ENCODE data around the gene GALNT3. TPM values are rescaled to one million over a fixed set of nuclear protein-coding genes. Genes with fewer than 3 reads are reported as not detected.

The GALNT3 gene
- total and polyA plus RNA-seq, 9 of the 15 experiments (the other 6 are each of a cell fraction or from before 2014, with no cell fraction given): 0.03 to 0.29 (median 0.06) TPM; not detected in 6

- TF ChIP-seq ZNF197 (CRISPR knock-in tag; IDR thresholded peaks at IDR 0.05; ENCODE audit: low read depth): no peak
- no peak for TF ChIP-seq RNF2 (IDR thresholded peaks at IDR 0.05)
- no peak for TF ChIP-seq MTA2 (IDR thresholded peaks at IDR 0.05; ENCODE audit: low read depth)
- no peak for TF ChIP-seq KDM4B (IDR thresholded peaks at IDR 0.05; ENCODE audit: borderline replicate concordance in 2 of 2, low read depth in 1 of 2)
Observed at GRCh38 chr2:165833156-165833555, 39.1 kb upstream of the GALNT3 start (continued).

- ATAC-seq (no peak), FAIRE-seq (no peak), DNase-seq (ENCODE audit: extremely low read depth in 1 of 4, low spot score in 3 of 4) (no peak)
- Histone ChIP-seq H2AFZ (ENCODE audit: low read depth, low read length) (no peak overlapping the region), H3K4me1 (replicated peaks in 1 of 2; ENCODE audit: control insufficient read depth in 2 of 2, insufficient read depth in 2 of 2, low read length in 2 of 2) (no peaks in the 10 kb centered on the region), H3K4me3 (no peak overlapping the region), H3K79me2 (ENCODE audit: control insufficient read depth, insufficient read depth, low read length) (no peaks in the 10 kb centered on the region), H3K9me1 (ENCODE audit: control insufficient read depth, insufficient read depth, low read length) (no peaks in the 10 kb centered on the region), H3K36me3 (ENCODE audit: control insufficient read depth, insufficient read depth, low read length) (no peaks in the 10 kb centered on the region), H3K4me2 (ENCODE audit: insufficient read depth, low read length) (no peak overlapping the region), H3K9me3 (replicated peaks; ENCODE audit: control insufficient read depth, insufficient read depth, low read depth, low read length) (no peaks in the 10 kb centered on the region), H3K27ac (ENCODE audit: extremely low read depth, low read depth, low read length) (no peak overlapping the region), H3K9ac (ENCODE audit: insufficient read depth in 1 of 2, low read depth in 2 of 2, low read length in 2 of 2) (no peak overlapping the region), H3K27me3 (ENCODE audit: control insufficient read depth in 2 of 2, insufficient read depth in 2 of 2, low read length in 2 of 2) (no peaks in the 10 kb centered on the region), H4K20me1 (replicated peaks; ENCODE audit: control insufficient read depth, insufficient read depth, low read length) (no peaks in the 10 kb centered on the region)
- BruUV-seq (replicated peaks): no TSS peak
- WGBS (ENCODE audit: insufficient coverage, low coverage, missing lambda C conversion rate): 0% methylated on average over 1 of the region's 1 CpG
- in situ Hi-C loops (cut with MboI): no loop called here
- intact Hi-C loops (cut with micrococcal nuclease): no loop called here
- ChIA-PET POLR2A (no interaction called here), CTCF (ENCODE audit: low intra/inter-chr PET ratio) (no interaction called here)
- TF ChIP-seq MTA3 (IDR thresholded peaks at IDR 0.05; ENCODE audit: borderline replicate concordance) (no peak), XRCC3 (IDR thresholded peaks at IDR 0.05) (no peak), ZFP36 (IDR thresholded peaks at IDR 0.05; ENCODE audit: low read depth, low read length, partially characterized antibody) (no peak), GATA2 (CRISPR knock-in tag; IDR thresholded peaks at IDR 0.05) (no peak)
Observed at GRCh38 chr2:165827921-165828276, 33.9 kb upstream of the GALNT3 start.
